HCT116 (cell line): Measurements from ENCODE around the gene TET2. TPM values are rescaled to one million over a fixed set of nuclear protein-coding genes. Genes with fewer than 3 reads are reported as not detected.

Experiments used
- ATAC-seq: fragments of 200-7000 bp; cut with Tn5 transposase; 2 replicates; pipeline ENCODE4 v1.9.1; 2020; ENCODE audit warnings: mild to moderate bottlenecking, moderate library complexity
- BruUV-seq: library from RNA; stranded (reverse); fragments of 400-500 nt; replicated peaks from 2 replicates; lab custom pipeline; 2021; lab: Mats Ljungman, UMichigan
- CTCF ChIA-PET: fragments of 300-600 bp; sonication (Branson Sonifier 250); formaldehyde crosslinking; loops from one replicate; lab custom pipeline; 2021; ENCODE audit warnings: antibody characterized with exemption; lab: Charles Lee
- POLR2A ChIA-PET: fragments of 300-600, 350-600 bp; sonication (Branson Sonifier 250); formaldehyde crosslinking; loops from one replicate; lab custom pipeline; 2021; ENCODE audit warnings: antibody characterized with exemption; lab: Charles Lee
- RAD21 ChIA-PET, 2 experiments: fragments of 300-600 bp; sonication (Branson Sonifier 250); formaldehyde crosslinking; loops; one replicate each; lab custom pipeline; 2023; ENCODE audit warnings: low total read pairs in 2 of 2; ENCODE audit not compliant: uncharacterized antibody in 2 of 2, unreplicated experiment in 2 of 2, low non-redundant PET in 1 of 2; lab: Charles Lee
- DNase-seq: peaks from one replicate; pipeline ENCODE4 v3.0.0-alpha.2; 2010; ENCODE audit warnings: low read depth, low spot score
- H2AFZ ChIP-seq: fragments of 200-600 bp; shearing (Covaris generic), sonication (generic); 2 replicates; pipeline ENCODE4 v1.6.1; 2017; ENCODE audit warnings: low read depth, mixed run types, mixed read lengths, antibody characterized with exemption, low read length; ENCODE audit not compliant: poor library complexity, severe bottlenecking
- H3K27ac ChIP-seq: 2 replicates; pipeline ENCODE4 v1.5.1; 2012; ENCODE audit warnings: low read depth, low read length
- H3K27me3 ChIP-seq: fragments of 200-600 bp; sonication (generic); 2 replicates; pipeline ENCODE4 v1.6.1; 2016; ENCODE audit warnings: mixed run types, low read length, mixed read lengths; ENCODE audit not compliant: insufficient read depth
- H3K36me3 ChIP-seq, 2 experiments: fragments of 200-500 bp in 1 of 2; fragments of 200-600 bp in 1 of 2; sonication (Bioruptor generic) in 1 of 2; sonication (generic) in 1 of 2; 2 replicates each; pipeline versions ENCODE4 v1.5.1 to v1.6.1; 2014 to 2016; ENCODE audit warnings: low read length in 2 of 2, inconsistent platforms in 1 of 2, mixed read lengths in 1 of 2, mixed run types in 1 of 2; ENCODE audit not compliant: insufficient read depth in 2 of 2, control insufficient read depth in 1 of 2
- H3K4me1 ChIP-seq, 2 experiments: fragments of 200-600 bp in 1 of 2; sonication (generic) in 1 of 2; 2 replicates each; pipeline versions ENCODE4 v1.5.1 to v1.6.1; 2012 to 2017; ENCODE audit warnings: low read length in 2 of 2, inconsistent platforms in 1 of 2, mild to moderate bottlenecking in 1 of 2, mixed read lengths in 1 of 2, mixed run types in 1 of 2, moderate library complexity in 1 of 2; ENCODE audit not compliant: insufficient read depth in 2 of 2, control insufficient read depth in 1 of 2
- H3K4me2 ChIP-seq: fragments of 200-600 bp; sonication (generic); 2 replicates; pipeline ENCODE4 v1.6.1; 2017; ENCODE audit warnings: mixed run types, low read length, mixed read lengths
- H3K4me3 ChIP-seq, 2 experiments: fragments of 200-600 bp in 1 of 2; sonication (generic) in 1 of 2; replicated peaks in 1 of 2; 2 replicates each; pipeline ENCODE4 v1.5.1; 2011 to 2016; ENCODE audit warnings: low read length in 2 of 2, control low read depth in 1 of 2, low read depth in 1 of 2, mild to moderate bottlenecking in 1 of 2, mixed read lengths in 1 of 2, mixed run types in 1 of 2
- H3K79me2 ChIP-seq: fragments of 200-600 bp; sonication (generic); 2 replicates; pipeline ENCODE4 v1.6.1; 2017; ENCODE audit warnings: mild to moderate bottlenecking, mixed run types, low read length, moderate library complexity, mixed read lengths; ENCODE audit not compliant: insufficient read depth
- H3K9ac ChIP-seq: fragments of 200-600 bp; sonication (generic); 2 replicates; pipeline ENCODE4 v1.6.1; 2016; ENCODE audit warnings: low read length, mixed read lengths
- H3K9me2 ChIP-seq: fragments of 200-600 bp; sonication (generic), shearing (Covaris generic); 2 replicates; pipeline ENCODE4 v1.6.1; 2017; ENCODE audit warnings: mixed run types, mild to moderate bottlenecking, moderate library complexity; ENCODE audit not compliant: insufficient read depth
- H3K9me3 ChIP-seq, 2 experiments: fragments of 200-500 bp in 1 of 2; fragments of 200-600 bp in 1 of 2; sonication (Bioruptor generic) in 1 of 2; sonication (generic) in 1 of 2; 2 replicates each; pipeline ENCODE4 v1.6.1; 2014 to 2017; ENCODE audit warnings: low read length in 2 of 2, mixed read lengths in 2 of 2, inconsistent platforms in 1 of 2, low read depth in 1 of 2, mild to moderate bottlenecking in 1 of 2, mixed run types in 1 of 2, moderate library complexity in 1 of 2; ENCODE audit not compliant: control insufficient read depth in 1 of 2, insufficient read depth in 1 of 2
- H4K20me1 ChIP-seq: fragments of 200-600 bp; sonication (generic), shearing (Covaris generic); 2 replicates; pipeline ENCODE4 v1.6.1; 2017; ENCODE audit warnings: mixed run types, mild to moderate bottlenecking, moderate library complexity; ENCODE audit not compliant: insufficient read depth
- CBX3 ChIP-seq: IDR thresholded peaks from 2 replicates; pipeline ENCODE4 v1.6.1; 2012; ENCODE audit warnings: low read depth
- ELF1 ChIP-seq: IDR thresholded peaks from 2 replicates; pipeline ENCODE4 v1.6.1; 2012; ENCODE audit warnings: low read depth, borderline replicate concordance
- EZH2phosphoT487 ChIP-seq: fragments of 200-600 bp; IDR thresholded peaks from 2 replicates; pipeline ENCODE4 v1.6.1; 2018; ENCODE audit warnings: antibody characterized with exemption, borderline replicate concordance
- JUND ChIP-seq: IDR thresholded peaks from 2 replicates; pipeline ENCODE4 v1.6.1; 2012
- POLR2A ChIP-seq: IDR thresholded peaks from 2 replicates; pipeline ENCODE4 v1.7.0; 2011; ENCODE audit warnings: borderline replicate concordance; ENCODE audit not compliant: insufficient read depth, insufficient read length; ENCODE audit errors: extremely low read depth
- POLR2AphosphoS5 ChIP-seq: IDR thresholded peaks from 2 replicates; pipeline ENCODE4 v1.6.1; 2011; ENCODE audit warnings: mild to moderate bottlenecking, low read depth, low read length, moderate library complexity
- SIN3A ChIP-seq: IDR thresholded peaks from 2 replicates; pipeline ENCODE4 v1.6.1; 2012; ENCODE audit warnings: low read depth
- SP1 ChIP-seq: IDR thresholded peaks from 2 replicates; pipeline ENCODE4 v1.6.1; 2012; ENCODE audit warnings: low read depth
- ZFX ChIP-seq: fragments of 450-650 bp; IDR thresholded peaks from 2 replicates; pipeline ENCODE4 v1.6.1; 2017
- intact Hi-C: fragments of 100-400 bp; cut with micrococcal nuclease; formaldehyde crosslinking; loops from 2 replicates; pipeline ENCODE4 v1.10.0; 2022
- total RNA-seq: library from RNA; stranded (reverse); gene quantifications from one replicate; pipeline ENCODE4 v1.2.1, GENCODE V29; 2021; ENCODE audit not compliant: unreplicated experiment
- TF ChIP-seq, protein P1 (sequence below): IDR thresholded peaks from 2 replicates; pipeline ENCODE4 v1.6.1; 2011; ENCODE audit warnings: mild to moderate bottlenecking, low read length, moderate library complexity; ENCODE audit not compliant: insufficient replicate concordance; ENCODE audit errors: extremely low read depth
- TF ChIP-seq, protein P2 (sequence below): IDR thresholded peaks from 2 replicates; pipeline ENCODE4 v1.6.1; 2012
- TF ChIP-seq, protein P3 (sequence below), 3 experiments: fragments of 200-600 bp in 1 of 3; sonication (generic) in 1 of 3; IDR thresholded peaks in 2 of 3; conservative IDR thresholded peaks in 1 of 3; 2 replicates each; pipeline ENCODE4 v1.5.1; 2012 to 2017; ENCODE audit warnings: low read depth in 2 of 3, low read length in 2 of 3, antibody characterized with exemption in 1 of 3, borderline replicate concordance in 1 of 3, control low read depth in 1 of 3, mild to moderate bottlenecking in 1 of 3, mixed read lengths in 1 of 3, mixed run types in 1 of 3, moderate library complexity in 1 of 3; ENCODE audit not compliant: insufficient read depth in 1 of 3
- TF ChIP-seq, protein P4 (sequence below): IDR thresholded peaks from 2 replicates; pipeline ENCODE4 v1.6.1; 2012; ENCODE audit warnings: low read depth

Gene TET2
- total RNA-seq, 1 experiment from 2014 or later: 9.7 TPM

DNA sequence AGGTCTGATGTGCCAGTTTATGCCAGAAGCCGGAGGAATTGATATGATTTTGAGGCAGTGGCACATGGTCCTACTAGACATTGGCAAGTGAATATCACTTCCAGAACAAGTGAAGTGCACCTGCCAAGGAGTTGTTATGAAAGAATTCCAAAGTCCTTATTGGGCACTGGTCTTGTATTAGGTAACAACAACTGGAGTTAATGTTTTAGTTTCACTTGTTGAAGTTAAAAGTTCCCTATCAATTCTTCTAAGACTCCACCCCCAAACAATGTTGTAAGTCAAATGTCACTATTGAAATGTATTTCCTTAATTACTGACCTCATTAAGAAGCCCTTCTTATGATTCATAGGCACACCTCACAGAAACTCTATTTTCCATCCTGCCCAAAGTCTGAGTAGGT, 3.1 kb downstream of the TET2 start:
- no peak overlapping the region for H3K4me2 ChIP-seq

More for the DNA sequence above, 3.1 kb downstream of the TET2 start:
- ChIA-PET POLR2A (no interaction called here), CTCF (no interaction called here), RAD21 (no interaction called here)
- intact Hi-C loops: no loop called here
- H3K4me3 ChIP-seq: no peak overlapping the region
- H3K9me2 ChIP-seq: no peaks in the 10 kb centered on the region
- no TSS peak for BruUV-seq
- H3K27ac ChIP-seq: no peak overlapping the region
- no peak for ATAC-seq
- H3K4me1 ChIP-seq: peaks cover 6 to 18% of the 10 kb centered on the region in 2 experiments; a peak in 3 of 4 replicates
- no peak for DNase-seq
- TF ChIP-seq ELF1 (no peak), POLR2AphosphoS5 (no peak), CBX3 (no peak), JUND (no peak), ZFX (no peak), EZH2phosphoT487 (no peak), POLR2A (no peak), SIN3A (no peak), SP1 (no peak)
- TF ChIP-seq, protein P1, sequence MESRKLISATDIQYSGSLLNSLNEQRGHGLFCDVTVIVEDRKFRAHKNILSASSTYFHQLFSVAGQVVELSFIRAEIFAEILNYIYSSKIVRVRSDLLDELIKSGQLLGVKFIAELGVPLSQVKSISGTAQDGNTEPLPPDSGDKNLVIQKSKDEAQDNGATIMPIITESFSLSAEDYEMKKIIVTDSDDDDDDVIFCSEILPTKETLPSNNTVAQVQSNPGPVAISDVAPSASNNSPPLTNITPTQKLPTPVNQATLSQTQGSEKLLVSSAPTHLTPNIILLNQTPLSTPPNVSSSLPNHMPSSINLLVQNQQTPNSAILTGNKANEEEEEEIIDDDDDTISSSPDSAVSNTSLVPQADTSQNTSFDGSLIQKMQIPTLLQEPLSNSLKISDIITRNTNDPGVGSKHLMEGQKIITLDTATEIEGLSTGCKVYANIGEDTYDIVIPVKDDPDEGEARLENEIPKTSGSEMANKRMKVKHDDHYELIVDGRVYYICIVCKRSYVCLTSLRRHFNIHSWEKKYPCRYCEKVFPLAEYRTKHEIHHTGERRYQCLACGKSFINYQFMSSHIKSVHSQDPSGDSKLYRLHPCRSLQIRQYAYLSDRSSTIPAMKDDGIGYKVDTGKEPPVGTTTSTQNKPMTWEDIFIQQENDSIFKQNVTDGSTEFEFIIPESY: no peak
- TF ChIP-seq, protein P2, sequence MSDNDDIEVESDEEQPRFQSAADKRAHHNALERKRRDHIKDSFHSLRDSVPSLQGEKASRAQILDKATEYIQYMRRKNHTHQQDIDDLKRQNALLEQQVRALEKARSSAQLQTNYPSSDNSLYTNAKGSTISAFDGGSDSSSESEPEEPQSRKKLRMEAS: no peak
- TF ChIP-seq, protein P3, sequence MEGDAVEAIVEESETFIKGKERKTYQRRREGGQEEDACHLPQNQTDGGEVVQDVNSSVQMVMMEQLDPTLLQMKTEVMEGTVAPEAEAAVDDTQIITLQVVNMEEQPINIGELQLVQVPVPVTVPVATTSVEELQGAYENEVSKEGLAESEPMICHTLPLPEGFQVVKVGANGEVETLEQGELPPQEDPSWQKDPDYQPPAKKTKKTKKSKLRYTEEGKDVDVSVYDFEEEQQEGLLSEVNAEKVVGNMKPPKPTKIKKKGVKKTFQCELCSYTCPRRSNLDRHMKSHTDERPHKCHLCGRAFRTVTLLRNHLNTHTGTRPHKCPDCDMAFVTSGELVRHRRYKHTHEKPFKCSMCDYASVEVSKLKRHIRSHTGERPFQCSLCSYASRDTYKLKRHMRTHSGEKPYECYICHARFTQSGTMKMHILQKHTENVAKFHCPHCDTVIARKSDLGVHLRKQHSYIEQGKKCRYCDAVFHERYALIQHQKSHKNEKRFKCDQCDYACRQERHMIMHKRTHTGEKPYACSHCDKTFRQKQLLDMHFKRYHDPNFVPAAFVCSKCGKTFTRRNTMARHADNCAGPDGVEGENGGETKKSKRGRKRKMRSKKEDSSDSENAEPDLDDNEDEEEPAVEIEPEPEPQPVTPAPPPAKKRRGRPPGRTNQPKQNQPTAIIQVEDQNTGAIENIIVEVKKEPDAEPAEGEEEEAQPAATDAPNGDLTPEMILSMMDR (IDR thresholded peaks at IDR 0.05 in 2 of 3, conservative IDR thresholded peaks at IDR 0.05 in 1 of 3; ENCODE audit: borderline replicate concordance in 1 of 3, insufficient read depth in 1 of 3, low read depth in 2 of 3, low read length in 2 of 3): no peak
- TF ChIP-seq, protein P4, sequence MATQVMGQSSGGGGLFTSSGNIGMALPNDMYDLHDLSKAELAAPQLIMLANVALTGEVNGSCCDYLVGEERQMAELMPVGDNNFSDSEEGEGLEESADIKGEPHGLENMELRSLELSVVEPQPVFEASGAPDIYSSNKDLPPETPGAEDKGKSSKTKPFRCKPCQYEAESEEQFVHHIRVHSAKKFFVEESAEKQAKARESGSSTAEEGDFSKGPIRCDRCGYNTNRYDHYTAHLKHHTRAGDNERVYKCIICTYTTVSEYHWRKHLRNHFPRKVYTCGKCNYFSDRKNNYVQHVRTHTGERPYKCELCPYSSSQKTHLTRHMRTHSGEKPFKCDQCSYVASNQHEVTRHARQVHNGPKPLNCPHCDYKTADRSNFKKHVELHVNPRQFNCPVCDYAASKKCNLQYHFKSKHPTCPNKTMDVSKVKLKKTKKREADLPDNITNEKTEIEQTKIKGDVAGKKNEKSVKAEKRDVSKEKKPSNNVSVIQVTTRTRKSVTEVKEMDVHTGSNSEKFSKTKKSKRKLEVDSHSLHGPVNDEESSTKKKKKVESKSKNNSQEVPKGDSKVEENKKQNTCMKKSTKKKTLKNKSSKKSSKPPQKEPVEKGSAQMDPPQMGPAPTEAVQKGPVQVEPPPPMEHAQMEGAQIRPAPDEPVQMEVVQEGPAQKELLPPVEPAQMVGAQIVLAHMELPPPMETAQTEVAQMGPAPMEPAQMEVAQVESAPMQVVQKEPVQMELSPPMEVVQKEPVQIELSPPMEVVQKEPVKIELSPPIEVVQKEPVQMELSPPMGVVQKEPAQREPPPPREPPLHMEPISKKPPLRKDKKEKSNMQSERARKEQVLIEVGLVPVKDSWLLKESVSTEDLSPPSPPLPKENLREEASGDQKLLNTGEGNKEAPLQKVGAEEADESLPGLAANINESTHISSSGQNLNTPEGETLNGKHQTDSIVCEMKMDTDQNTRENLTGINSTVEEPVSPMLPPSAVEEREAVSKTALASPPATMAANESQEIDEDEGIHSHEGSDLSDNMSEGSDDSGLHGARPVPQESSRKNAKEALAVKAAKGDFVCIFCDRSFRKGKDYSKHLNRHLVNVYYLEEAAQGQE: no peak
- H3K9me3 ChIP-seq: no peaks in the 10 kb centered on the region
- H3K9ac ChIP-seq: no peak overlapping the region
- no peaks in the 10 kb centered on the region for H3K36me3 ChIP-seq
- no peaks in the 10 kb centered on the region for H3K27me3 ChIP-seq
- H3K79me2 ChIP-seq: peaks cover 63% of the 10 kb centered on the region
- H2AFZ ChIP-seq: no peak overlapping the region
- no peaks in the 10 kb centered on the region for H4K20me1 ChIP-seq
